Panc1 (cell line): ENCODE measurements around the gene SEC22A. TPM values are rescaled to one million over a fixed set of nuclear protein-coding genes. Genes with fewer than 3 reads are reported as not detected.

Experiments
- ATAC-seq: fragments of 200-7000 bp; cut with Tn5 transposase; 2 replicates; pipeline ENCODE4 v1.9.1; 2020; ENCODE audit warnings: mild to moderate bottlenecking, moderate library complexity
- BruUV-seq: library from RNA; stranded (reverse); fragments of 400-500 nt; replicated peaks from 2 replicates; lab custom pipeline; 2021; lab: Mats Ljungman, UMichigan
- CTCF ChIA-PET: fragments of 300-600 bp; sonication (Branson Sonifier 250); formaldehyde crosslinking; loops from one replicate; lab custom pipeline; 2022; ENCODE audit warnings: antibody characterized with exemption; lab: Charles Lee
- POLR2A ChIA-PET: fragments of 300-600 bp; sonication (Branson Sonifier 250); formaldehyde crosslinking; loops from one replicate; lab custom pipeline; 2022; ENCODE audit warnings: antibody characterized with exemption; lab: Charles Lee
- DNase-seq: peaks from one replicate; pipeline ENCODE4 v3.0.0-alpha.2; 2010; ENCODE audit warnings: low read depth, low spot score
- H3K27ac ChIP-seq: 2 replicates; pipeline ENCODE4 v1.5.1; 2011; ENCODE audit warnings: mild to moderate bottlenecking, low read length, inconsistent platforms
- H3K27me3 ChIP-seq: fragments of 200-500 bp; sonication (Bioruptor generic); 2 replicates; pipeline ENCODE4 v1.6.0; 2014; ENCODE audit warnings: low read length, inconsistent platforms; ENCODE audit not compliant: control insufficient read depth, insufficient read depth
- H3K36me3 ChIP-seq: fragments of 200-500 bp; sonication (Bioruptor generic); 2 replicates; pipeline ENCODE4 v1.5.1; 2014; ENCODE audit warnings: inconsistent platforms, mild to moderate bottlenecking, low read length, moderate library complexity; ENCODE audit not compliant: control insufficient read depth, insufficient read depth
- H3K4me1 ChIP-seq: 2 replicates; pipeline ENCODE4 v1.5.1; 2011; ENCODE audit warnings: inconsistent platforms, mild to moderate bottlenecking, low read length, moderate library complexity; ENCODE audit not compliant: control insufficient read depth, insufficient read depth
- H3K4me3 ChIP-seq, 2 experiments: 2 replicates each; pipeline ENCODE4 v1.5.1; 2011 to 2012; ENCODE audit warnings: low read depth in 2 of 2, low read length in 2 of 2, mild to moderate bottlenecking in 2 of 2, inconsistent platforms in 1 of 2, moderate library complexity in 1 of 2
- H3K9me3 ChIP-seq: fragments of 200-500 bp; sonication (Bioruptor generic); 2 replicates; pipeline ENCODE4 v1.5.1; 2014; ENCODE audit warnings: low read depth, mild to moderate bottlenecking, inconsistent platforms, low read length, moderate library complexity; ENCODE audit not compliant: control insufficient read depth, insufficient read depth
- CTCF ChIP-seq: fragments of 450-650 bp; IDR thresholded peaks from 2 replicates; pipeline ENCODE4 v1.5.1; 2017; ENCODE audit warnings: mild to moderate bottlenecking
- POLR2AphosphoS5 ChIP-seq: IDR thresholded peaks from 2 replicates; pipeline ENCODE4 v1.6.1; 2012; ENCODE audit warnings: mild to moderate bottlenecking, low read depth, low read length, moderate library complexity
- REST ChIP-seq, 2 experiments: IDR thresholded peaks; 2 replicates each; pipeline ENCODE4 v1.6.1; 2011 to 2012; ENCODE audit warnings: low read depth in 2 of 2, control low read depth in 1 of 2, low read length in 1 of 2, mild to moderate bottlenecking in 1 of 2, moderate library complexity in 1 of 2; ENCODE audit not compliant: insufficient read depth in 1 of 2
- SIN3A ChIP-seq: IDR thresholded peaks from 2 replicates; pipeline ENCODE4 v1.6.1; 2012; ENCODE audit warnings: low read depth, mild to moderate bottlenecking, low read length, moderate library complexity, borderline replicate concordance; ENCODE audit not compliant: insufficient read depth
- TCF7L2 ChIP-seq: IDR thresholded peaks from 2 replicates; pipeline ENCODE4 v1.6.1; 2011; ENCODE audit warnings: mild to moderate bottlenecking, low read depth, low read length, inconsistent platforms
- in situ Hi-C: cut with HindIII; loops from 2 replicates; pipeline ENCODE4 v1.10.0; 2016; ENCODE audit warnings: low sequenced_read_pairs, low pct_unique_long_range_greater_than_20kb
- intact Hi-C: fragments of 100-400 bp; cut with micrococcal nuclease; formaldehyde crosslinking; loops from one replicate; pipeline ENCODE4 v1.10.0; 2022; ENCODE audit not compliant: unreplicated experiment
- total RNA-seq: library from RNA; stranded (reverse); gene quantifications from one replicate; pipeline ENCODE4 v1.2.1, GENCODE V29; 2021; ENCODE audit not compliant: unreplicated experiment

SEC22A gene
- total RNA-seq, 1 experiment from 2014 or later = 22.7 TPM

- POLR2A ChIA-PET = no interaction called here
- H3K4me3 ChIP-seq = no peak overlapping the region
- no peak overlapping the region for H3K27ac ChIP-seq
- no peak for TF ChIP-seq REST (IDR thresholded peaks at IDR 0.05; ENCODE audit: insufficient read depth in 1 of 2, low read depth in 2 of 2, low read length in 1 of 2)
- TF ChIP-seq TCF7L2 = no peak
- TF ChIP-seq CTCF = no peak
- TF ChIP-seq SIN3A = no peak
- no peak for TF ChIP-seq POLR2AphosphoS5
- in situ Hi-C loops = no loop called here
- BruUV-seq = no TSS peak
- CTCF ChIA-PET = no interaction called here
- no peaks in the 10 kb centered on the region for H3K27me3 ChIP-seq
- no peaks in the 10 kb centered on the region; the same call in 1 of the 2 replicates for H3K36me3 ChIP-seq
- no peak for ATAC-seq
- no peaks in the 10 kb centered on the region for H3K9me3 ChIP-seq
- H3K4me1 ChIP-seq = no peaks in the 10 kb centered on the region
- DNase-seq = no peak
- intact Hi-C loops = no loop called here
These were observed 44.0 kb upstream of the SEC22A start for GRCh38 chr3:123157598-123158287.

DNA sequence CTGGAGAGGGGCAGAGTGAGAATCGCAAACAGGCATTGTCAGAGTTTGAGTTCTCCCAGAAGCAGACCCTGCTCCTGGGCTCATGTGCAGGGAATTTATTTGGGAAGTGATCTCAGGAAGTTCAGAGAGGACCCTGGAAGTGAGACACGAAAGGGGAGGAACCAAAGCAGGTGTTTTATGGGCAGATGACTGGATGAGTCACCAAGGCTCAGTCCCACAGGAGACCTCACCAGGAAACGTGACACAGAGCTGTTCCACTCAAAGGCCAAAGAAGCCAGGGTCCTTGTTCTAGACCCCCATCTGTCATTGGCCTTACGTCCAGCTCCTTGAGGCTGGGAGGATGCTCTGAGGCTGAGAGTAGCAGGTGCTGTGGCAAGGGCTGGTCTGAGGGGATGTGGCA is 43.4 kb upstream of the SEC22A start:
- CTCF ChIA-PET = no interaction called here
- Histone ChIP-seq H3K4me3 (no peak overlapping the region), H3K9me3 (no peaks in the 10 kb centered on the region), H3K27ac (no peak overlapping the region), H3K4me1 (no peaks in the 10 kb centered on the region), H3K36me3 (no peaks in the 10 kb centered on the region; the same call in 1 of the 2 replicates), H3K27me3 (no peaks in the 10 kb centered on the region)
- POLR2A ChIA-PET = no interaction called here
- BruUV-seq = no TSS peak
- intact Hi-C loops (no loop called here), in situ Hi-C loops (no loop called here)
- ATAC-seq (no peak), DNase-seq (no peak)
- no peak for TF ChIP-seq POLR2AphosphoS5
- TF ChIP-seq TCF7L2 = no peak
- no peak for TF ChIP-seq REST (IDR thresholded peaks at IDR 0.05; ENCODE audit: insufficient read depth in 1 of 2, low read depth in 2 of 2, low read length in 1 of 2)
- TF ChIP-seq CTCF = no peak
- TF ChIP-seq SIN3A = no peak
